ENCODE data around the gene PCSK5.

DNA sequence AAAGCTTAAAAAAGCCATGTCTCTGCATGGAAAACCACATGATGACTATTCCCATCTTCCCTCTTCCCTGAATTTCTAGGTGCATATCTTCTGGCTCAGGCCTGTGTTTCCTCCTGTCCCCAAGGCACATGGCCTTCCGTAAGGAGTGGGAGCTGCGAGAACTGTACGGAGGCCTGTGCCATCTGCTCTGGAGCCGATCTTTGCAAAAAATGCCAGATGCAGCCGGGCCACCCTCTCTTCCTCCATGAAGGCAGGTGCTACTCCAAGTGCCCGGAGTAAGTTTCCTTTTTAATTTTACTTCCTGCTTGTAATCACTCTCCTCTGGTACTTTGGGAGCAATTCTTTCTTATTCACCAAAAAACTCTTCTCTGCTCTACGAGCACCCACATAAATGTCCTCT lies 420.1 kb downstream of the PCSK5 start:
- TF ChIP-seq, protein P1, sequence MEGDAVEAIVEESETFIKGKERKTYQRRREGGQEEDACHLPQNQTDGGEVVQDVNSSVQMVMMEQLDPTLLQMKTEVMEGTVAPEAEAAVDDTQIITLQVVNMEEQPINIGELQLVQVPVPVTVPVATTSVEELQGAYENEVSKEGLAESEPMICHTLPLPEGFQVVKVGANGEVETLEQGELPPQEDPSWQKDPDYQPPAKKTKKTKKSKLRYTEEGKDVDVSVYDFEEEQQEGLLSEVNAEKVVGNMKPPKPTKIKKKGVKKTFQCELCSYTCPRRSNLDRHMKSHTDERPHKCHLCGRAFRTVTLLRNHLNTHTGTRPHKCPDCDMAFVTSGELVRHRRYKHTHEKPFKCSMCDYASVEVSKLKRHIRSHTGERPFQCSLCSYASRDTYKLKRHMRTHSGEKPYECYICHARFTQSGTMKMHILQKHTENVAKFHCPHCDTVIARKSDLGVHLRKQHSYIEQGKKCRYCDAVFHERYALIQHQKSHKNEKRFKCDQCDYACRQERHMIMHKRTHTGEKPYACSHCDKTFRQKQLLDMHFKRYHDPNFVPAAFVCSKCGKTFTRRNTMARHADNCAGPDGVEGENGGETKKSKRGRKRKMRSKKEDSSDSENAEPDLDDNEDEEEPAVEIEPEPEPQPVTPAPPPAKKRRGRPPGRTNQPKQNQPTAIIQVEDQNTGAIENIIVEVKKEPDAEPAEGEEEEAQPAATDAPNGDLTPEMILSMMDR (IDR thresholded peaks at IDR 0.05), result no peak
- no peak for TF ChIP-seq EP300 (IDR thresholded peaks at IDR 0.05)
- no peak for TF ChIP-seq POLR2A (IDR thresholded peaks at IDR 0.05; ENCODE audit: low read depth)
